ENCODE data around the gene CYTH4. TPM values are rescaled to one million over a fixed set of nuclear protein-coding genes. Genes with fewer than 3 reads are reported as not detected.

CYTH4 gene
- total and polyA plus RNA-seq, 12 donors, result 4.7 to 80.7 (median 22.1) TPM

DNA sequence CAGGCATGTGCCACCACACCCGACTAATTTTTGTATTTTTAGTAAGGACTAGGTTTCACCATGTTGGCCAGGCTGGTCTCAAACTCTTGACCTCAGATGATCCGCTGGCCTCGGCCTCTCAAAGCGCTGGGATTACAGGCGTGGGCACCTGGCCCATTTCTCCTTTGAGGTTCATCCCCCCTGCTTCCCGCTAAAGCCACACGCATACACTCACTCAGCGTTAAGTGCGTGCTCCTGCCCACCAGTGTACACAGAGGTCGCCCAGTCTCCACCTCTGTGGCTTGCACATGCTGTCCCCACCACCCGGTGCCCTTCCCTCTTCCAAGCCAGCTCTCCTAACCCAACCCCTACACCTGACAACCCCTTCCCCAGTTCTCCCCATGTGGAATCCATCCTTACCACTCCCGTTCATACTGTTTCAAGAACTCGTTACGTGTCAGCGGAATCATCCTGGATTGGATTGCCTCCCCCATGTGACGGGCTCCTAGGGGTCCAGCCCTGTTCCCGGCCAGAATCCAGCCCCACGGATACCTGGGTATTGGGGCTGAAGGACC, 15.7 kb upstream of the CYTH4 start:
- Histone ChIP-seq H3K36me3 (replicated peaks in 1 of 2) (no peaks in the 10 kb centered on the region), H3K27me3 (no peaks in the 10 kb centered on the region), H3K4me1 (replicated peaks in 1 of 2) (peaks cover 0 to 5% of the 10 kb centered on the region in 2 donors), H3K27ac (peak overlapping the region in 1 of 5 donors; percentile 62), H3K9me3 (replicated peaks in 1 of 3) (peaks cover 0 to 6% (median 0%) of the 10 kb centered on the region in 3 donors), H3K4me3 (peak overlapping the region in 1 of 4 donors; percentile 64)
- intact Hi-C loops (cut with DNase I), result no loop called here
- WGBS, 4 donors, result 43 to 46% (median 44%) methylated on average over 18 of the region's 18 CpGs
- DNase-seq, result no peak
- TF ChIP-seq, protein P1, sequence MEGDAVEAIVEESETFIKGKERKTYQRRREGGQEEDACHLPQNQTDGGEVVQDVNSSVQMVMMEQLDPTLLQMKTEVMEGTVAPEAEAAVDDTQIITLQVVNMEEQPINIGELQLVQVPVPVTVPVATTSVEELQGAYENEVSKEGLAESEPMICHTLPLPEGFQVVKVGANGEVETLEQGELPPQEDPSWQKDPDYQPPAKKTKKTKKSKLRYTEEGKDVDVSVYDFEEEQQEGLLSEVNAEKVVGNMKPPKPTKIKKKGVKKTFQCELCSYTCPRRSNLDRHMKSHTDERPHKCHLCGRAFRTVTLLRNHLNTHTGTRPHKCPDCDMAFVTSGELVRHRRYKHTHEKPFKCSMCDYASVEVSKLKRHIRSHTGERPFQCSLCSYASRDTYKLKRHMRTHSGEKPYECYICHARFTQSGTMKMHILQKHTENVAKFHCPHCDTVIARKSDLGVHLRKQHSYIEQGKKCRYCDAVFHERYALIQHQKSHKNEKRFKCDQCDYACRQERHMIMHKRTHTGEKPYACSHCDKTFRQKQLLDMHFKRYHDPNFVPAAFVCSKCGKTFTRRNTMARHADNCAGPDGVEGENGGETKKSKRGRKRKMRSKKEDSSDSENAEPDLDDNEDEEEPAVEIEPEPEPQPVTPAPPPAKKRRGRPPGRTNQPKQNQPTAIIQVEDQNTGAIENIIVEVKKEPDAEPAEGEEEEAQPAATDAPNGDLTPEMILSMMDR (IDR thresholded peaks at IDR 0.05), result no peak
- TF ChIP-seq POLR2A (IDR thresholded peaks at IDR 0.05), result no peak

DNA sequence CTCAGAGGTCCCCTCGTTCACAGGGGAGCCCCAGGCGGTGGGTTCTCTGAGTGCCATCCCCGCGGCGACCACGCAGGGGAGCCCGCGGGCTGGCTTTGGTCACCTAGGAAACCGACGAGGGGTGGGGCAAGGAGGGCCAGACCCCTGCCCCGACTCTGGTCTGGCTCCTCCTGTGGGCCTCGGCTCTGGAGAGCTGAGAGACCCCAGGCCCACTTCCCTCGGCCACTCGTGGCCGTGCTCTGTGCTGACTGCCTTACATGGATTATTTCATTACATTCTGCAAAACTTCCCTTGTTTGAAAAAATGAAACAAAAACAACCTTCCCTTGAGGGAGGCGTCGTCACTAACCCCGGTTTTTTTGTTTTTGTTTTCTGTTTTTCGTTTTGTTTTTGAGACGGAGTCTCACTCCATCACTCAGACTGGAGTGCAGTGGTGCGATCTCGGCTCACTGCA, 15.1 kb upstream of the CYTH4 start:
- TF ChIP-seq, protein P1 (IDR thresholded peaks at IDR 0.05), result peak; percentile 52 to 76 (median 70)
- TF ChIP-seq POLR2A (IDR thresholded peaks at IDR 0.05), result no peak
- peak in 3 of 7 donors; percentile 35 to 59 (median 39) for DNase-seq
- Histone ChIP-seq H3K27ac (peak overlapping the region in 2 of 5 donors; percentile 8 to 62), H3K36me3 (replicated peaks in 1 of 2) (no peaks in the 10 kb centered on the region), H3K27me3 (no peaks in the 10 kb centered on the region), H3K4me1 (replicated peaks in 1 of 2) (peaks cover 0 to 5% of the 10 kb centered on the region in 2 donors), H3K9me3 (replicated peaks in 1 of 3) (peaks cover 0 to 6% (median 0%) of the 10 kb centered on the region in 3 donors), H3K4me3 (peak overlapping the region in 1 of 4 donors; percentile 64)
- WGBS, 4 donors, result 5 to 12% (median 7%) methylated on average over 13 to 22 of the region's 22 CpGs
- intact Hi-C loops (cut with DNase I), result no loop called here

DNA sequence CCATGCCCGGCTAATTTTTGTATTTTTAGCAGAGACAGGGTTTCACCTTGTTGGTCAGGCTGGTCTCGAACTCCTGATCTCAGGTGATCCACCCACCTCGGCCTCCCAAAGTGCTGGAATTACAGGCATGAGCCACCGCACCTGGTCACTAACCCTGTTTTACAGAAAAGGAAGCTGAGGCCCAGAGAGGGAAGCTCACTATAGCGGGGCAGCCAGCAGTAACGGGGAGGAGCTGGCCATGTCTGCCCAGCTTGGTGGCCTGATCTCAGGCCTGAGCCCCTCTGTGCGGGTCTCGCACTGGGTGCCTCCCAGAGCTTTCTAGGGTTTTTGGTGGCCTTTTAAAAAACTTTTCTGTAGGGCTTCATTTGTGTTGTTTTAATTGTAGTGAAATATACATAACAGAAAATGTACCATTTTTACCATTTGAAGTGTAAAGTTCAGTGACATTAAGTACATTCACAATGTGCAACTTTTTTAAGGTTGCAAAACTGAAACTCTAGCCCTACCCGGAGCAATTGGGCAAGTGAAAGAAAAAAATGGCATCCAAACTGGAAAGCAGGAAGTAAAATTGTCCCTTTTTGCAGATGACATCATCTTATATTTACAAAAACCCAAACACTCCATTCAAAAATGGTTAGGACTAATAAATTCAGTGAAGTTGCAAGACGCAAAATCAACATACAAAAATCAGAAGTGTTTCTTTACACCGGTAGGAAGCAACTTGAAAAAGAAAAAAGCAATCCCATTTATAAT, 14.5 kb upstream of the CYTH4 start:
- intact Hi-C loops (cut with DNase I), result no loop called here

More for the DNA sequence above, 14.5 kb upstream of the CYTH4 start:
- no peak for DNase-seq
- Histone ChIP-seq H3K4me3 (peak overlapping the region in 1 of 4 donors; percentile 64), H3K27ac (peak overlapping the region in 3 of 5 donors; percentile 8 to 62 (median 36)), H3K36me3 (replicated peaks in 1 of 2) (no peaks in the 10 kb centered on the region), H3K4me1 (replicated peaks in 1 of 2) (peaks cover 0 to 5% of the 10 kb centered on the region in 2 donors), H3K9me3 (replicated peaks in 1 of 3) (peaks cover 0 to 6% (median 0%) of the 10 kb centered on the region in 3 donors), H3K27me3 (no peaks in the 10 kb centered on the region)
- TF ChIP-seq POLR2A (IDR thresholded peaks at IDR 0.05), result no peak
- TF ChIP-seq, protein P1 (IDR thresholded peaks at IDR 0.05), result no peak
- WGBS, 4 donors, result 58 to 68% (median 66%) methylated on average over 9 to 11 of the region's 11 CpGs
